Measurements from ENCODE around the gene PTPRU. TPM values are rescaled to one million over a fixed set of nuclear protein-coding genes. Genes with fewer than 3 reads are reported as not detected.
A peak's percentile ranks its signal among the peaks of the same experiment; 100 is the strongest.

The PTPRU gene
- total RNA-seq, 1 experiment from 2014 or later, result 45.5 TPM

DNA sequence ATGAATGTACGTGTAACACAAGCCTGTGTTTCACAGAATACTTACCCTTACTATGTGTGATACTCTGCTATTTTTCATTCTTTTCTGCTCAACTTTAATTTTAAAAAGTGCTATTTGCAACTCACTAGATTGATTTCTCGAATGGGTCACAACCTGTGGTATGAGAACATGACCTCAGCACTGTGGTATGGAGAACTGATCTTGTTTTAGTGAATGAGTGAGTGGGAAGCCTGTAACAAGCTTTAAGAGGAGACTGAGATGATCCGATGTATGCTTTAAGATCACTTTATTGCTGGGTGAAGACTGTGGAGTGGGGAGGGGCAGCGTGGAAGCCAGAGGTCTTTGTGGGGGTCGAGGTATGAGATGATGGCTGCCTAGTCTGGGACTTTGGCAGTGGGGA lies 27.1 kb upstream of the PTPRU start:
- Mint-ChIP-seq H3K9me3 (no peaks in the 10 kb centered on the region; a peak in 1 of 5 replicates), H3K27ac (peak overlapping the region in 1 of 3 experiments; percentile 13; a peak in 2 of 7 replicates), H3K4me1 (peaks cover 3 to 4% of the 10 kb centered on the region in 2 experiments; a peak in 1 of 4 replicates), H3K36me3 (ENCODE audit: insufficient read depth in 1 of 3, low read depth in 3 of 3) (peaks cover 8 to 50% (median 32%) of the 10 kb centered on the region in 3 experiments; a peak in 6 of 7 replicates), H3K27me3 (ENCODE audit: low read depth) (no peaks in the 10 kb centered on the region), H3K4me3 (no peak overlapping the region)
- Histone ChIP-seq H4K91ac (ENCODE audit: insufficient read length, low read depth, low read length) (no peak overlapping the region), H3K79me1 (ENCODE audit: insufficient read depth, low read depth, low read length, poor library complexity, severe bottlenecking) (no peaks in the 10 kb centered on the region), H3T11ph (ENCODE audit: low read length) (no peak overlapping the region), H3K14ac (ENCODE audit: insufficient read depth, low read length) (no peak overlapping the region), H3K79me2 (ENCODE audit: insufficient read depth, low read length) (no peaks in the 10 kb centered on the region), H3K56ac (ENCODE audit: insufficient read length, low read depth, low read length) (no peak overlapping the region), H2BK5ac (ENCODE audit: insufficient read length, low read length) (no peak overlapping the region), H2BK12ac (ENCODE audit: insufficient read length, low read depth, low read length) (no peak overlapping the region), H4K8ac (replicated peaks; ENCODE audit: insufficient read length, low read depth, low read length) (no peak overlapping the region), H3K9ac (ENCODE audit: extremely low read depth, insufficient read length, low read length) (no peak overlapping the region), H2AFZ (ENCODE audit: low read length) (no peak overlapping the region), H4K20me1 (ENCODE audit: control insufficient read depth, insufficient read depth, insufficient read length) (no peaks in the 10 kb centered on the region), H4K5ac (ENCODE audit: insufficient read length, low read depth, low read length) (no peak overlapping the region), H3K27me3 (ENCODE audit: insufficient read depth, low read length) (no peaks in the 10 kb centered on the region), H2AK5ac (ENCODE audit: insufficient read length, low read length) (no peak overlapping the region), H3K27ac (ENCODE audit: insufficient read length, low read depth, low read length) (no peak overlapping the region), H2BK120ac (ENCODE audit: low read depth, low read length, poor library complexity, severe bottlenecking) (no peak overlapping the region), H3K4ac (ENCODE audit: low read depth, low read length) (no peak overlapping the region), H3K18ac (ENCODE audit: insufficient read length, low read depth, low read length) (no peak overlapping the region), H3K9me3 (ENCODE audit: control insufficient read depth, low read depth, low read length) (no peaks in the 10 kb centered on the region), H2BK20ac (ENCODE audit: low read depth, low read length, poor library complexity, severe bottlenecking) (no peak overlapping the region), H3K4me1 (ENCODE audit: insufficient read depth, low read length) (no peaks in the 10 kb centered on the region), H2BK15ac (ENCODE audit: low read depth, low read length) (no peak overlapping the region), H3K23ac (ENCODE audit: insufficient read length, low read depth, low read length) (no peak overlapping the region), H3K23me2 (ENCODE audit: insufficient read length, low read depth, low read length, poor library complexity, severe bottlenecking) (no peaks in the 10 kb centered on the region), H3K4me2 (ENCODE audit: insufficient read depth, insufficient read length, low read length) (no peak overlapping the region)
- no CpG with 5 or more reads among the region's 5 CpGs for whole genome bisulfite sequencing (ENCODE audit: extremely low coverage, insufficient read length, low lambda C conversion rate)
- DNase-seq, result no peak
- TF ChIP-seq, protein P1, sequence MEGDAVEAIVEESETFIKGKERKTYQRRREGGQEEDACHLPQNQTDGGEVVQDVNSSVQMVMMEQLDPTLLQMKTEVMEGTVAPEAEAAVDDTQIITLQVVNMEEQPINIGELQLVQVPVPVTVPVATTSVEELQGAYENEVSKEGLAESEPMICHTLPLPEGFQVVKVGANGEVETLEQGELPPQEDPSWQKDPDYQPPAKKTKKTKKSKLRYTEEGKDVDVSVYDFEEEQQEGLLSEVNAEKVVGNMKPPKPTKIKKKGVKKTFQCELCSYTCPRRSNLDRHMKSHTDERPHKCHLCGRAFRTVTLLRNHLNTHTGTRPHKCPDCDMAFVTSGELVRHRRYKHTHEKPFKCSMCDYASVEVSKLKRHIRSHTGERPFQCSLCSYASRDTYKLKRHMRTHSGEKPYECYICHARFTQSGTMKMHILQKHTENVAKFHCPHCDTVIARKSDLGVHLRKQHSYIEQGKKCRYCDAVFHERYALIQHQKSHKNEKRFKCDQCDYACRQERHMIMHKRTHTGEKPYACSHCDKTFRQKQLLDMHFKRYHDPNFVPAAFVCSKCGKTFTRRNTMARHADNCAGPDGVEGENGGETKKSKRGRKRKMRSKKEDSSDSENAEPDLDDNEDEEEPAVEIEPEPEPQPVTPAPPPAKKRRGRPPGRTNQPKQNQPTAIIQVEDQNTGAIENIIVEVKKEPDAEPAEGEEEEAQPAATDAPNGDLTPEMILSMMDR (conservative IDR thresholded peaks at IDR 0.05), result no peak

Data from H9 (cell line).